GM18508 (cell line): ENCODE data around the gene ALG6.

ENCODE experiments used
- ATAC-seq: cut with Tn5 transposase; IDR thresholded peaks from one replicate; pipeline ENCODE4 v1.9.1; 2021; ENCODE audit warnings: moderate number of reproducible peaks; ENCODE audit not compliant: insufficient read depth, unreplicated experiment

ALG6 gene

DNA sequence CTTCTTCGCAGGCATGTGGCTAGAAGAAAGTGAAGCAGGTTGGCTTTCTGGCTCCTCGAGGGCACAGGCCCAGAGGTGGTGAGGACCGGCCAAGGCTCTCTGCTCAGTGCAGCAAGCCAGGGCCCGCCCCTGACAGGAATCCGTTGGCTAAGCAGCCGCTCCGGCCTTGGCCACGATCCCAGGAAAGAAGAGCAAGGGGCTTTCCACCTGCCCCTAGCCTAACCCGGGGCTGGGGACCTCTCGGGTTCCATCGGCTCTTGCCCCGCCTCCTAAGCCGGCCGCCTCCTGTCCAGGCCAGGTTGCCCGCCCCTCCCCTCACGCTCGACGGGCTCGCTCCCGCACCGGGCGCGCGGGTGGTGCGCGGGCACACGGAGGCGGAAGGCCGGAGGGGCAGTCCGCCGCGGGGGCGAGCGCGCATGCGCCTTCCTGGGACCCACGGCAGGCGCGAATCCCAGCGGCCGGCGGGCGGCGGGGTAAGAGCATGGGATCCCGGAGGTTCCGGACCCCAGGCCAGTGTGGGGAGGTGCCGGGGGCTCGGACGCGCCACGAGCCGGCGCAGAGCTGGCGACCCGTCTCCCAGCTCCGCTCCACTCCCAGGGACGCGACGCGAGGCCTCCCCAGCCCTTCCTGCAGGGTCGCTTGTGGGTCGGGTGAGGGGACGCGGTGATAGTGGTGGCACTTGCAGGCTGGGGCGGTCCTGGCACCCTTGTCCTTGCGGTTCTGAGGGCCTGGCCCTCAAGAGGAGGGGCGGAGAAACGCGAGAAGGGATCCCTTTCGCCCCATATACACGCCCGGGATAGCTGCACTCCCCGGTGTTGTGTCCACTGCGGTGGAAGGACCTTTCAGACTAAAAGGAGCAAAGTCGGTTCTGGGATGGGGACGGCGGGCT, at the start of gene ALG6:
TSS of gene ALG6 (plus strand) at position 413 of the 889 bp plus-strand sequence. CDS start 3,351 bp downstream, outside the sequence.
- peak; percentile 74 for ATAC-seq

DNA sequence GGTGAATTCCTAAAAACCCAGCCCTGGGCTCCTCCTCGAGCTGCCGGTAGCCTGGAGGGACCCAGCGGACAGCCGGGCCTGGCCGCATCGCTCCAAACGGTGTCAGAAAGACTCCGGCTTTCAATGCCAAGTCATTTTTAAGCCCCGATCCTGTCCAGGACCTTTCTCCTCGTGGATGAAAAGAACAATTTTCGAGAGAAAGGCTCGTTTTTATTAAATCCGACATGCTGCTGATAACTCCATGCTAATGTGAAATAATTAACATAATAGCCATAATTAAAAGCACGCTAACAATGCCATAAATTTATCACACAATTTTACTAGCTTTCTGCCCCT, 49.6 kb upstream of the ALG6 start:
- no peak for ATAC-seq

DNA sequence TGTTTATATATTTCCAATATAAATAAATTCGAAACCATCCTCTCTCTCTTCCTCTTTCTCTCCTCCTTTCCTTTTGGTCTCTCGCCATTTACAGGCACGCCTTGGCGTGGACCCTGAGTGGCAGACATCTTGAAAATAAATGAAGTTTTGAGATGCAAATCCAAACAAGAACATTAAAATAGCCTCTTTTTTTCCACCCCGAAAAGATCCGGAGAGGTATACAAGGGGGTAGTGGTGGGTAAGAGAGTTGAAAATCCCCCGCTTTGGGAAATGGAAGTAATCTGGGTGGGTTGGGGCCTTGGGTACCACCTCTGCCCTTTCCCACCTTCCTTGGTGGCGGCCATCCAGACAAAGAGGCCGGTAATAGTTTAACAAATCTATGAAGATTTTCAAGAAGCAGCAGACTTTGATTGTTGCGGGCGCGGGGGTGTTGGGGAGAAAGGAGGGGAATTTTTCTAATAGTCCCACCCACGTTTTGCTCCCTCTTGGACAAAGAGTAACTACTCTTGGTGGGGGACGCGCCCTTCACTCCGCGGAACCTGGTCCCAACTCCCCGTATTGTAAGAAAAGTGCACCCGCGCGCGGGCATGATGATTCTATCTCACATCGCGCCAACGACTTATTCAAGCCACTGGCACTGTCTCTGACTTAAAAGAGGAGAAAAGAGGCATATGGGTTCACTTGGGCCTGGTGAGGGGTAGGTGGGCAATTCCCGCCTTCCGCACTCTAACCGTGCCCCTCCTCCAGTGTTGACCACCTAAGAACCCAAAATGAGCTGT, 49.0 kb upstream of the ALG6 start:
- no peak for ATAC-seq

DNA sequence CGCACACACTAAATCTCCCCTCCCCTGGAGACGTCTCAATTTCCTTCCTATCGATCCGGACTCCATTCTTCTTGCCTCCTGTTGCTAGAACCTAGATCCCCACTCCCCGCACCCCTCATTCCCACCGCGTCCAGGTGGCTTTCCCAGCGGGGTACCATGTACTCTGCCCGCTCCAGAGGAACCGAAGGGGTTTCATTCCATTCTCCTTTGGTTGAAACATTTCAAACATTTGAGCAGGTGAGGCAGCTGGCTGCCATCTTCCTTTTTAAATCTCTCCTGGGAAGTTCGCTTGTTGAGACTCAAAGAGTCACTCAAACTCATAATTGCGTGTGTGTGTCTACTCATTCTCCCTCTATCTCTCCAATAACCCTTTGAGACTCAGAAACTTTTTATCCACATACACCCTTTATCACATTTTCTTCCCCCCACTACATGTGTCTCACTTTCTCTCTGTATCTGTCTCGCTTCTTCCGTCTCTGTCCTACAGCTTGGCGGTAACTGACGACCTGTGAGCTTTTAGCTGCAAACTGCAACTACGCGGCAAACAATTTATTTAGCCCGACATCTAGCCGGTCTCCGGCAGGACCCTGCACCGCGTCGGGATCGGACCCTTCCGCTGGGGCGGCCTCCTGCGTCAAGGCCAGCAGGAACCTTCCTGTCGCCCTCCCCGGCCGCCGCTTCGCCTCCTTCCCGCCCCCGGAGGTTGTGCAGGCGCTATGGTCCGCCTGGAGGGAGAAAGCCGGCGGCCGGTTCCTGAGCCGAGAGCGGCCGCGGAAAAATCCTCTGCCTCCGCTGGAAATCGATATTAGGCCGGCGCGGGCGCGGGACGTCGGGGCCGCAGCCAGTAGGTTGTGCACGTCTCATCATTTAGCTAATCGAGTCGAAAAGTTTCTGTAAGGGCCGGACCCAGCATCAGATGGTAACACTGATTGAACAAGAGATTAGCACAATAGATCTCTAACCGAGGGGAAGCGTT, 48.1 kb upstream of the ALG6 start:
- no peak for ATAC-seq

DNA sequence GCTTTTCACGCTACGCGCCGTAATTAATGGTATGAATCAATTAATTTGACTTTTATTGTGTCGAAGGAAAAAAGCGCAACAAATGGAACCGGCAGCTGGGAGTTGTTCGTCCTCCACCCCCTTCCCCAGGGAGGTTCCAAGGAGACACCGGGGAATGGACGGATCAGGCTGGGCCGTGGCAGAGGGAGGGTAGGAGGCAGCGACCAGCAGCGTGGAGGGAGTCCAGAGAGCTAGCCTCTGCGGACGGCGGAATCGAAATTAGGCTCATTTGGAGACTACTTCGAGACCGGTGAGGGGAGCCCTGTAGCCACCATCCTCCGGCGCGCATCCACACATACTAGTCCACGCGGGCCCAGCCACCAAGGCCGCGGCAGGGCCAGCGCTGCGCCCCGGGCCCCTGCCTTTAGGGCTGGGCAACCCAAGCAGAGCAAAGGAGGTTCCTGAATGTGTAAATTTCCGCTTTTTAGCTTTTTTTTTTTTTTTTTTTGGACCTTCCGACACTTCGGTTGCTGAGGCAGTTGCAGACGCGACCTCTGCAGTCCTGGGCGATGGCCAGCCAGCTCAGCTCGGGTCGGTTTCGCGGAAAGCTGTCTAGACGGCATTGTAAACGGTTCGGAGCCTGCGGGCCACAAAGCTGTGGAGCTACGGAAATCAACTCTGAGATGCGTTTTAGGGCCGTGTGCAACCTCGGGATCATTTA, 47.3 kb upstream of the ALG6 start:
- no peak for ATAC-seq

DNA sequence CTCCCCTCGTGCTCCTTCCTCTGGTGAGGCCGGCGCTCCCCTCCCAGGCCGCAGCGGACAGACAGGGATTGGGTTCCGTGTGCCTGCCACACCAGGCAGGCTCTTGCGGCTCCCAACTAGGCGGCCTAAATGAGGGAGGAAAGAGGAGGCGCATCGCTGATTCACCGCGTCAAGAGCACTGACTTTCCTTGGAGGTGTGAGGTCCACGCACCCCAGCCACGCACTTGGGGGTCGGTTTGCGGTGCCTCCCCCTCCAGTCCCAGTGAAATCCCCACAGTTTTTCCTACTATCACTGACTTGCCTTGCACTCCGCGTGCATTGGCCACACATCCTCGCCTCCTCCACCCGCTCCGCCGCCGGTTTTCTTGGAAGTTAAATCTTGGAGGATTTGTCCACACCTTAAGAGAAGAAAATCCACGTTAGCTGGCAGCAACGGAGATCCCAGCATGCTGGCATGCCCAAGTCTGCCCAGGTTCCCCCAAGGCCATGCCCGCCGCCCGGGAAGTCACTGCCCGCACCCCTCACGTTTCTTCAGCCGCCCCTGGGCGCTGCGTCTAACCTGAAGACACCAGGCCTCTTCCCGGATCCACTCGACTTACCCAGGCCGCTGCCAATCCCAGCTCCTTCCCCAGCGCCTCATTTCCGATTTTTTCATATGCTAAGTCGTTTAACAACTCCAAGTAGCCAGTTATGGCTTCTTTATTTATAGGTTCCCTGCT, 46.2 kb upstream of the ALG6 start:
- ATAC-seq, result no peak

DNA sequence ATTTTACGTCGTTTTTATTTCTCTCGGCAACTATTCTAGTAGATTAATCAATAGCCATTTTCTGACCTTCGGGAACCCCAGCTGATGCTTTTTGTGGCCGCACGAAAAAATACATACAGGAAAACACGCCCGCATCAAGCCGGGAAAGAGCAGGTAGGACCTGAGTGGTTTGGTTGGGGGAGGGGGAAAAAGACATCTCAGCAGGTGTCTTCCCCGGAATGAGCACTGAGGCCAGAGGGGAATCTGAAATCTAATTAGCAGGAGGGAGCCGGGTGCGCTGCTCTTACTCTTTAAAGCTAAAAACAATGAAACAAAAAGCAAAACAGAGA, 45.7 kb upstream of the ALG6 start:
- no peak for ATAC-seq

DNA sequence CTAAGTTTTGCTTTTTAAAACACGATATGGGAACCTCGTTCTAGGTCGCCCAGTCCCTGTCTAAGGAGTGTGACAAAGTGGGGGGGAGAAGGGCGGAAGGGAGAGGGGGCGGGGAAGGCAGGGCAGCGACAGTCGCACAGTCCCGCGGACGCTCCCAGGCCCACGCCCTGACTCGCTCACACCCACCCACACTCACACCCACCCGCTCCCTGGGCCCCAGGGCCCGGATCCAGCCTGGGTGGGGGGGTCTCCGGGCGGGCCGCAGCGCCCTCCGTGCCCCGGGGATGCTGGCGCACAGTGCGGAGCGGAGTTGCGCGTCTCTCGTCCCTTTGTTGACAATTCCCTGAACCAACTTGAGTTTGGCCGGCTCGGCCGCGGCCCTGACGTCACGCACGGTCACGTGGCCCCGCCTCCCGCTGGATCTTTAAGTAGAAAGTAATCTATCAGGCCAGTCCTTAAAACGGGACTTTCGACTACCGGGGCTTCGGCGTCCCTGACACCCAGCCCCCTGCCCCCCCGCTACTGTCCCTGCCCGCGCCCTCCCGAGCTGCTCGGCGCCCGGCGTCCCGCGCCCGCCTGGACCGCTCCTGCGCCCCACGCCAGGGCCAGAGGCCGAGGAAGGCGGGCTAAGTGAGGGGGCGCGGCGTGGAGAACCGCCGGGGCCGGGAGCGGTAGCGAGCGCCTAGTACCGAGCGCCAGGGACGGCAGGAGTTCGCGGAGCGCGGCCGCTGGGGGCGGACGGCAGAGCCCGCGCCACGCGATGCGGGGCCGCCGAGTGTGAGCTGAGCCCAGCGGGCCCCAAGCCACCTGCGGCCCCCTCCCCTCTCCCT, 45.1 kb upstream of the ALG6 start, which contains the start of gene FOXD3:
TSS of gene FOXD3 (plus strand) at position 454 of the 830 bp plus-strand sequence. CDS start 492 bp downstream, outside the sequence.
- no peak for ATAC-seq

DNA sequence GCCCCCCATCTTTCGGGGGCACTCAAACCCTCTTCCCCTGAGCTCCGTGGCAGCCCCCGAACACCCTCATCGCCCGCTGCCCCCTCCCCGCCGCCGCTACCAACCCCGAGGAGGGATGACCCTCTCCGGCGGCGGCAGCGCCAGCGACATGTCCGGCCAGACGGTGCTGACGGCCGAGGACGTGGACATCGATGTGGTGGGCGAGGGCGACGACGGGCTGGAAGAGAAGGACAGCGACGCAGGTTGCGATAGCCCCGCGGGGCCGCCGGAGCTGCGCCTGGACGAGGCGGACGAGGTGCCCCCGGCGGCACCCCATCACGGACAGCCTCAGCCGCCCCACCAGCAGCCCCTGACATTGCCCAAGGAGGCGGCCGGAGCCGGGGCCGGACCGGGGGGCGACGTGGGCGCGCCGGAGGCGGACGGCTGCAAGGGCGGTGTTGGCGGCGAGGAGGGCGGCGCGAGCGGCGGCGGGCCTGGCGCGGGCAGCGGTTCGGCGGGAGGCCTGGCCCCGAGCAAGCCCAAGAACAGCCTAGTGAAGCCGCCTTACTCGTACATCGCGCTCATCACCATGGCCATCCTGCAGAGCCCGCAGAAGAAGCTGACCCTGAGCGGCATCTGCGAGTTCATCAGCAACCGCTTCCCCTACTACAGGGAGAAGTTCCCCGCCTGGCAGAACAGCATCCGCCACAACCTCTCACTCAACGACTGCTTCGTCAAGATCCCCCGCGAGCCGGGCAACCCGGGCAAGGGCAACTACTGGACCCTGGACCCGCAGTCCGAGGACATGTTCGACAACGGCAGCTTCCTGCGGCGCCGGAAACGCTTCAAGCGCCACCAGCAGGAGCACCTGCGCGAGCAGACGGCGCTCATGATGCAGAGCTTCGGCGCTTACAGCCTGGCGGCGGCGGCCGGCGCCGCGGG, 44.2 kb upstream of the ALG6 start:
- ATAC-seq, result no peak

DNA sequence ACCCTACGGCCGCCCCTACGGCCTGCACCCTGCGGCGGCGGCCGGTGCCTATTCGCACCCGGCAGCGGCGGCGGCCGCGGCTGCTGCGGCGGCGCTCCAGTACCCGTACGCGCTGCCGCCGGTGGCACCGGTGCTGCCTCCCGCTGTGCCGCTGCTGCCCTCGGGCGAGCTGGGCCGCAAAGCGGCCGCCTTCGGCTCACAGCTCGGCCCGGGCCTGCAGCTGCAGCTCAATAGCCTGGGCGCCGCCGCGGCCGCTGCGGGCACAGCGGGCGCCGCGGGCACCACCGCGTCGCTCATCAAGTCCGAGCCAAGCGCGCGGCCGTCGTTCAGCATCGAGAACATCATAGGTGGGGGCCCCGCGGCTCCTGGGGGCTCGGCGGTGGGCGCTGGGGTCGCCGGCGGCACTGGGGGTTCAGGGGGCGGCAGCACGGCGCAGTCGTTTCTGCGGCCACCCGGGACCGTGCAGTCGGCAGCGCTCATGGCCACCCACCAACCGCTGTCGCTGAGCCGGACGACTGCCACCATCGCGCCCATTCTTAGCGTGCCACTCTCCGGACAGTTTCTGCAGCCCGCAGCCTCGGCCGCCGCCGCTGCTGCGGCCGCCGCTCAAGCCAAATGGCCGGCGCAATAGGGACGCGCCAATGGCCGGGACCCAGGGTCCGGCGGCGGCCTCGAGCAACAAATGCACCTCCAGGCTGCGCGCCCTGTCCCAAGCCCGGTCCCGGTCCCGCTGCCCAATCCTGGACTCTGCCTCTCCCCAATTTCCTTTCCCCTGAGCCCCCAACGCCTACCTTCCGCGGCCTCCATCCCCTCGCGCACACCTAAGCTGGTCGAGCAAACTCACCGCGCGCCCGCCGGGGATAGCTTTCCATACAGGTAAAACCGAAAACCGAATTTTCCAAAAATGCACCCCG, 43.3 kb upstream of the ALG6 start:
- ATAC-seq, result no peak

DNA sequence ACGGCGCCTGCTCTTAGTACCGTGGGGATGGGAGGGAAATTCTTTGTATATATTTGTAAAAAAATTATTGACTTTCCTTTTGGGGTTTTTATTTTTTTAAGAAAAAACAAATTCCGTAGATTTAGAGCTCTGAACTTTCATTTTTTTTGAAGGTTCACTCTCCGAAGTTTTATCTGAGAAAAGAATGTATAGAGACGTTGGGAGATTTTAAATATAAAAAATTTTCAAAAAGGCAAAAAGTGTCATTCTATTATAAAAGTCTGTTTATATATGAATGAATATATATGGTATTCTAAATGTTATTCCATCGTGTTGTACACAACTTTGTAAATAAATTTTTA, 42.7 kb upstream of the ALG6 start:
- ATAC-seq, result no peak

DNA sequence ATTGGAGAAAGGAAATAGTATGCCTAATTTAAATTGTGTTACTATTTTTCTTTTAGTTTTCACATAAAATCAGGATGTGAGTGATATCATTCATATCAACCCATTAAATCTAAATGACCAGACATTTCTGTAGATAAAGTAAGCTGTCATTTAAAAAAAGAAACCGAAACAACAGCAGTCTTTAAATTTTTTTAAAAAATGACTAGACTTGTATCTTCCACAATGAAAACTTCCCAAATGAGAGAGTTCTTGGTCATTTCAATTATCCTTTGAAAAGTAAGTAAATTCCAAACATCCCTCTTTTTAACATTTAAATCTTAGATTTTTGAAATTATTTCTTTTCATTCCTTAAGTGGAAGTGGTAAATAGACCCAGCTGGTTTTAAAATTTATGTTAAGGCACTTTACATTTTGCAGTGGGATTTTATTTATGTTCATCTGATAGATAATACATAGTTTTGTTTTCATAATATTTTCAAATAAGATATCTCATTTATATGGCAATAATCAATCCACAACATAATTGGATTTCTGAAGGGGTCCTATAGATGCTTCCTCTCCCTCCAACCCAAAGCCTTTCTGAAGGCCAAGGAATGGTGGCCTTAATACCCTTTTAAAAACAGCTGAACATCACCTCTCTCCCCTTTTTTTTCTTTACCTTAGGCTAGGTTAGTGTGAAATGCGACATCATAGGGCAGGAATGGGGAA, 42.0 kb upstream of the ALG6 start:
- ATAC-seq, result no peak

DNA sequence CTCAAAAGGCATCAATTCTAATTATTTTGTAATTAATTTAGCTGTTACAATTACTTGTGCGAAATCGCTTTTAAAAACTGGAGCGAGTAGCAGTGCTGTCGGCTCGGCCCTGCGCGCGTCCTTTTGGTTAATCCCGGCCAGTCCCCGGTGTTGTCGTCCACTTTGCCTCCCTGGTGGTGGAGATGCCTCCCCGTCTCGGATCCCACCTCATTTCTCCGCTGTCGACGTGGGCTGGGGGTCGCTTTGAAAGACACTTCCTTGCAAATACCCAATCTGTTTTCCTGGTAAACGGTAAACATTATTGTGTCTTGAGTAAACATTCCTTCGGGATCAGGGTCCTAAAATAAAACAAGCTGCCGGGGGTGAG, 41.3 kb upstream of the ALG6 start:
- ATAC-seq, result no peak

DNA sequence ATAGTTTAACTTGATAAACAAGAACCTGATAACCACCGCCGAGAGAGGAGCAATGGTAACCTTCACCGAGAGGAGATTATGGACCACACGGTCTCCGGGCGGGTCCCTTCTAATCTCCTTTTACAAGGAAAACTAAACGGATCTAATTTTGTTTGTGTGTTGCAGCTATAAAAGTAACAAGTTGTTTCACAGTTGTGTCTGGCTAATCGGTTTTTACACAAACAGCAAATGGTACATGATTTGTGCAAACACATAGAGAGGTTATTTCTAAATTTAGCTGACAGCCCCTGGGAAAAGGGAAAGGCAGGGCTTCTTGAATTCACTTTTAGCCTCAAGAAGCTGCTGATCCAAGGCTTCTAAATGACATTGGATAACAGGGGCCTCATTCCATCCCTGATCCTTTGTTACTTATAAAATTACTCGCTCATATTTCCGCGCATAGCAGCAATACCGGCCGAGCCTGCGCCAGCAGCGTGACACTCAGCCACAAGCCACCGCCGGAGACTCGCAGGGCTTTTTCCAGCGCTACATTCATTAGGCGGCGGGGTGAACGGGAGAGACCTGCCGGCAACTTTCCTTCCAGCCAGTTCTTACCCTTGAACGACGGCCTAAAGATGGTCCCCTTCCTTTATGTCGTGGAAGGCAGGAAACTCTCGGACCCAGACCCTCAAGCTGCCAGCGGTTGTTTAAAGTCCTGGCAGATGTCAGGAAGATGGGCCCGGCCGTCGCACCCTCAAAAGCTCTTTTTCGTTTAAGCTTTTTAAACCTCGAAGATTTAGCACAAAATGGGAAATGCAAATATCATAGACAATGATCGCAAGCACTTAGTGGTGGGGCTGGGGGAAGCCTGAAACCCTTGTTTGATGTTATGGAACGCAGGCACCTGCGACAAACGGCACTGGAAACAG, 40.7 kb upstream of the ALG6 start:
- ATAC-seq, result no peak
